ENCODE measurements around the gene CYP4F2.
"Not testable (repeated sequence)": the region's sequence is repeated elsewhere in the genome, so short reads cannot be mapped to it uniquely, and the experiment has no call there.

Gene CYP4F2

DNA sequence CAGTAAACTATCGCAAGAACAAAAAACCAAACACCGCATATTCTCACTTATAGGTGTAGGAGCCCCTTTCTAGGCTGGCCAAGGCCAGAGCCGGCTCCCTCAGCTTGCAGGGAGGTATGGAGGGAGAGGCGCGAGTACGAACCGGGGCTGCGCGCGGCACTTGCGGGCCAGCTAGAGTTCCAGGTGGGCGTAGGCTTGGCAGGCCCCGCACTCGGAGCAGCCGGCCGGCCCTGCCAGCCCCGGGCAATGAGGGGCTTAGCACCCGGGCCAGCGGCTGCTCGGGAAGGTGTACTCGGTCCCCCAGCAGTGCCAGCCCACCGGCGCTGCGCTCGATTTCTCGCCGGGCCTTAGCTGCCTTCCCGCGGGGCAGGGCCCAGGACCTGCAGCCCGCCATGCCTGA lies 1.7 kb upstream of the CYP4F2 start:
- not testable (repeated sequence) for DNase-seq

DNA sequence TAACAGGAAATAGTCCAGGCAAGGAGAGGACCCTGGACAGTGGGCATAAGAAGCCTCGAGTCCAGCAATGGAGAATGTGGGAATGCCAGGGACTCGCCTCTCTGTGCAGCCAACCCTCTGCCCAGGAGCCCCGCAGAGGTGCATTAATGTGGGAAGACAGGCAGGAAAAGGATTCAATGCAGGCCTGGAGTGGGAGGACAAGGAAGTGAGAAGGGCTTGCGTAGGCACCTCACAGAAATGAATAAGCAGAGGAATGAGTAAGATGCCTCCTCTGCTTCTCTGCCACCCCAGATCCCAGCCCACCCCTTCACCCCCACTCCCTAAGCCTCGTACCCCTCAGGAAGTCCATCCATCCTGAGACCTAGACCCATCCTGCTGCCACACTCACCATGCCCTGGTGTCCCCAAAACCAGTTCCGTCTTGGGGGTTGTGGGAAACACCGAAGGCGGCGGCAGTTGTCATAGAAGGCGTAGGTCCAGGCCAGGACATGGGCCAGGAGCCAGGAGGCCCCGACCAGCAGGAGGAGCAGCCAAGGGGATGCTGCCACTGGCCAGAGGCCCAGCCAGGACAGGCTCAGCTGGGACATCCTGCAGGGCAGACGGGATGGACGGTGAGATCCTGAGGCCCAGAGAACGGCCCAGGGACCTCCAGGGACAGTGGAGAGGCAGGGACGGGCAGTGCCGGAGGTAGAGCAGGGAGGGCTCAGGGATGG lies 692 bp downstream of the CYP4F2 start:
- DNase-seq: no peak

DNA sequence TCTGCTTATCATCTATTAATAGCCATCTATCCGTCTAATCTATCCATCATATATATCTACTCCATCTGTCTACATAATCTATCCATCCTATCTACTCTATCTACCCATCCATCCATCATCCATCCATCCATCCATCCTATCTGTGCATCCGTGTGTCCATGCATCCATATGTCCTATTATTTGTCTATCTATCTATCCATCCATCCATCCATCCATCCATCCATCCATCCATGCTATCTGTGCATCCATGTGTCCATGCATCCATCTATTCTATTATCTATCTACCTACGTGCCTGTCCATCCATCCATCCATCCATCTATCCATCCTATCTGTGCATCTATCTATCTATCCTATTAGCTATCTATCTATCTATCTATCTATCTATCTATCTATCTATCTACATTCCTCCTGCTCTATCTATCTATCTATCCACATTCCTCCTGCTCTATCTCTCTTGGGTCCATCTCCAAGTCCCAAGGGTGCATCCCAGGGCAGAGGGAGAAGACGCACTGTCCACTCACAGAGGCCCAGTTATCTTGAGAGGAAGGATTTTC lies 1.9 kb downstream of the CYP4F2 start:
- no peak for DNase-seq

DNA sequence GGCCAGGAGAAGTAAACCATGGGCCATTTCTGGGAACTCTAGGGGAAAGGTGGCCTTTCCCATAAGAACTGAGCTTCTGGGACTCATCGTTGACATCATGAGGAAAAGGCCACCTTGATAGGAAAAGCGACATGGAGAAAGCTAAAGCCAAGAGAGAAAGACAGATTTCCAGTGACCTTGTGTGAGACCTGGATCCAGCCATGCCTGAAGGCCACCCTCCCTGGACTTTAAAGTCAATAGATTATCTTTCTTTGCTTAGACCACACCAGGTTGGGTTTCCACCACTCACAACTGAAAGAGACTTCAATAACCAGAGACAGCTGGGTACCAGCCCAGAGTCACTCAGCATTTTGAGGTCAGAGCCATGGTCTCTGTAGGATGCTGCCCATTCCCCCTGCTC lies 3.5 kb downstream of the CYP4F2 start:
- no peak for DNase-seq

DNA sequence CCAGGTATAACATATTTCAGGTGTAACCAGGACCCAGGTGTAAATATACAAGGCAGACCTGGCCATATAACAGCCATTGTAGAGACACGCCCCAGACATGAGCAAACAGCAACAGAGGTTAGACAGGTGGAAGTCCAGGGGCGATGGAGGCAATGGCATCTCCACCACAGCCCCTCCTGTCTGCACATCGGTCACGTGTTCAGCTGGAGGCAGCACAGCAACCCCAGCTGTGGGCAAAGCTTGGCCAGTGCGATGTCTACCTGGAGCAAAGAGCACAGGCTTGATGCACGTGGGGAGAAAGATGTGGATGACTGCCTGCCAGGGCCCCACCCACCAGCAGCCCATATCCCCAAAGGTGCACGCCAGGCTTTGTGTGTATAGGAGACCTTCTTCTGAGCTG lies 4.4 kb downstream of the CYP4F2 start:
- DNase-seq: no peak

DNA sequence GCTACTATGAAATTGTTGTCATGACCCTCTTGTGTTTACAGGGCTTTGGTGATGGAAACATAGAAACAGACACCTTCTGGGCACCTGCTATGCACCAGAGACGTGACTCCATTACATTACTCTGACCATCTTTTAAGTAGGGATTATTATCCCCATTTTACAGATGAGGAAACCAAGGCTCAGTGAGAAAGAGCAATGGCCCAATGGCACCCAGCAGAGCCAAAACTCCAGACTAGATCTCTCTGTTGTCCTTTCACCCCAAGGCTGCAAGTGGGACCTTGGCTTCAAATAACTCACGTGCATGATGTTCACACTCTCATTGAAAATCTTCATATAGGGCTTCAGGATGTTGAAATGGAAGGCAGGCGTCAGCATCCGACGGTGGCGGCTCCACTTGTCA lies 5.9 kb downstream of the CYP4F2 start:
- DNase-seq: no peak

DNA sequence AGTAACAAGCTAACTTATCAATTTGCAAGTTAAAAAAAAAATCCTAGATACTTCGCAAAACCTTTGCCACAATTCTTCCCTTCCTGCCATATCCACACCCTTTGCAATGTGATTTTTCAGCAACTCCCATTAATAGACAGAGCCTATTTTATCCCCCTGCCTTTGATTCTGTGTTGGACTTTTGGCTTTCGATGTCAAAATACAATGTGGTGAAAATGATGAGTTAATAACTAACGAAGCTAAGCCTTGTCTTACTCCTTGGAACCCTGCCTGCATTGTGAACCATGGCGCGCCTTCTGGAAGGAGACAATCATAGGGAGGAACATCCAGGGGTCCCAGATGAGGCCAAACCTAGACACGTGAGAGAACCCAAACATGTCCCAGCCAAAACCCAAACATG lies 6.4 kb downstream of the CYP4F2 start:
- DNase-seq: no peak

DNA sequence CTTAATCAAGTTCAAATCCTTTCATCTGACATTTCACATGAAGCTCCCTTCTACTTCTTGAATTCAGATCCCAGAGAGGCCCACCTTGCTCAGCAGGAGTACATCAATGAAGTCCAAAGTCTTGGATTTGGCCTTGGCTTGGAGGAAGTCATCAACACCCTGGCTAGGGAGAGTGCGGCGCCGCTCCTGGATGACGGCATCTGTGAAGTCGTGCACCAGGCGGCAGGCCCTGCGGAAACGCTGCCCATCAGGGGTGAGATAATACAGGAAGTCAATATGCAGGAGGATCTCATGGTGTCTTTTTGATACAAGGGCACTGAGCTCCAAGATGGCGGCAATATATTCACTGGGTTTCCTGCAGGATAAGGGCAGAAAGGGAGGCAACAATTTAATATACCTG lies 8.5 kb downstream of the CYP4F2 start:
- DNase-seq: not testable (repeated sequence)

DNA sequence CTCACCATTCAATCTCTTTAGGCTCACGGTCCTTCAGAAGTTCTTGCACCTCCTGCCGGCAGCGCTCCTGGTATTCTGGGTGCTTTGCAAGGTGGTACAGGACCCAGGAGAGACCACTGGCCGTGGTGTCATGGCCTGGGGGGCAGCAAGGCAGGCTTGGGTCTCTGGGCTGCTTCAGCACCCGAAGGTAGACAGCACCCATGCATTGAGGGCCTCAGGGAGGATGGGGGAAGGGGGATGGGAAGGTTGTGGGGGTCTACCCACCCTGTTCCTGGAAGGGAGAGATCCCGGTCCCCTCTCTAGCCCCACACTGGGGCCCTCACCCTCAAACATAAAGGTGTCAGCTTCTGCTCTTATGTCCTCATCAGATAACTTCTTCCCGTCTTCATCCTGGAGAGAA lies 12.0 kb downstream of the CYP4F2 start:
- DNase-seq: no peak

DNA sequence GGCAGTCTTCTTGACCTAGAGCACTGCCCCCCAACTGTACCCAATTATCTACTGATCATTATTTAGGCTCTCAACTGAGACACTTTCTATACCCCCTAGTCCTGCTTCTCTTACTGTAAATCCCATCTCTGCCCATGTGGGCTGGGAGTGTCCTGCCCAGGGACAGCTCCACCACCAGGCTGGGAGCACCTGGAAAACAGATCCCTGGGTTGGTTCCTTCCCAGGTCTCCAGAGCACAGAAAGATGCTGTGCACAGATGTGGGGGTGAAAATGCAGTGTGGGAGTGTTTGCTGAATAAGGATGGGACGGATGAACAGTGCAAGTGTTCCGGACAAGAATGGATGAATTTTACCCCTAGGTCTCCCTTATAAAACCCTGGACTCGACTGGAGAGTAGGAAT lies 12.7 kb downstream of the CYP4F2 start:
- no peak for DNase-seq

DNA sequence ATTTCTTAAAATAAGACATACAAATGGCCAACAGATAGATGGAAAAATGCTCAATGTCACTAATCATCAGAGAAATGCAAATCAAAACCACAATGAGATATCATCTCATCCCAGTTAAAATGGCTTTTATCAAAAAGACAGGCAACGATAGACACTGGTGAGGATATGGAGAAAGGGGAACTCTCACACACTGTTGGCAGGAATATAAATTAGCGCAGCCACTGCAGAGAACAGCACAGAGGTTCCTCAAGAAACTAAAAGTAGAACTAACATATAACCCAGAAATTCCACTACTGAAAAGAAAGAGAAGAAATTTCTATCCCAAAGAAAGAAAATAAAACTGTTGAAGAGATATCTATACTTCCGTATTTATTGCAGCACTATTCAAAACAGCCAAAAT lies 14.5 kb downstream of the CYP4F2 start:
- not testable (repeated sequence) for DNase-seq

DNA sequence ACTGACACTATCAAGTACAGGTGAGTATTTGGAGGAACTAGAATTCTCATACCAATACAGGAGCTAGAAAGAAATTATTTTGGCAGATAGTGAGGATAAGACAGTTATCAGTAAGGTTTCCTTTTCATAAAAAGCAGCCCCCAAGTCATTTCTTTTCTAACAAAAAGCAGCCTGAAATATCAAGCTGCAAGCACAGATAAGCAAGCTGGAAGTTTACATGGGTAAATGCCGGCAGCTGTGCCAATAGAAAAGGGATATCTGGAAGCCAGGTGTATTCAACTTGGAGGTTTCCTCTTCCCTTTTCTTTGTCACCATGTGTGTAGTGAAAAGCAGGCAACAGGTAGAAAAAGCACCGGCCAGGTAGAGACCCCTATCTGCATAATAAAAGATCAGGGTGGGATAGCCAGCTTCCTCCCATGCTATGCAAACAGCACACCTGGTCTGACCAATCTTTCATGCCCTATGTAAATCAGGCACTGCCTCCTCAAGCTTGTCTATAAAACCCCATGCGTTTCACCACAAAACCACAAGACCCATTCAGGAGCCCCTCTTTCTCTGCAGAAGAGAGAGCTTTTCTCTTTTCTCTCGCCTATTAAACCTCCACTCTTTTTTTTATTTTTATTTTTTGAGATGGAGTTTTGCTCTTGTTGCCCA lies 22.9 kb downstream of the CYP4F2 start:
- DNase-seq: no peak

DNA sequence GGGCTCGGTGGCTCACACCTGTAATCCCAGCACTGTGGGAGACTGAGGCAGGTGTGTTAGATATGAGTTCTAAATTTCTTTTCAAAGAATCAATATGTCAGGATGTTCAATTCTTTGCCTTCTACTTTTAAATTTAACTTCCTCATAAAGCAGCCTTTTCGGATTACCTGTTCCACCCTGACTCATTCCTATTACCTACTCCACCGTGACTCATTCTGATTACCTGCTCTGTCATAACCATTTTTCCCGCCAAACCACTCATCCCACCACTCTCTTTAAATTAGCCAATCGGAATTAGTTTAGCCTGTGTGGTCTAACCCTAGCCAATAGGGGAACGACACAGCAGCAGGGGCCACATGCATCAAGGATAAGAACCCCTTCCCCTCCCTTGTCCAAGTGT lies 24.1 kb downstream of the CYP4F2 start:
- DNase-seq: not testable (repeated sequence)

DNA sequence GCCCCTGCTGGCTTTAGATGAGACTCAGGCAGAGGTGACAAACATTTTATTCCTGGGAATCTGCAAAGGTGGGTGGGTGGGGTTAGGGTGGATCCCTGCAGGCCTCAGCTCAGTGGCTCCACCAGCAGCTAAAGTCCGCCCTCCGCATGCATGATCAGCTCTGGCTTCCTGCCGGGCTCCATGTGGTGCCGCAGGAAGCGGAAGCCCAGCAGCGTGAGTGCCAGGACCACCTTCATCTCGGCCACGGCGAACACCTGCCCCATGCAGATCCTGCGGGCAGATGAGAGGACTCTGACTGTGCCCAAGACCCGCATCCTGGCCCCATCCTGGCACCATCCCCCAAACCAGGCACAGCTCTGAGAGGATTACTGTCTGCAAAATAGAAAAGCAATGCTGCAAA lies 26.3 kb downstream of the CYP4F2 start:
- no peak for DNase-seq

DNA sequence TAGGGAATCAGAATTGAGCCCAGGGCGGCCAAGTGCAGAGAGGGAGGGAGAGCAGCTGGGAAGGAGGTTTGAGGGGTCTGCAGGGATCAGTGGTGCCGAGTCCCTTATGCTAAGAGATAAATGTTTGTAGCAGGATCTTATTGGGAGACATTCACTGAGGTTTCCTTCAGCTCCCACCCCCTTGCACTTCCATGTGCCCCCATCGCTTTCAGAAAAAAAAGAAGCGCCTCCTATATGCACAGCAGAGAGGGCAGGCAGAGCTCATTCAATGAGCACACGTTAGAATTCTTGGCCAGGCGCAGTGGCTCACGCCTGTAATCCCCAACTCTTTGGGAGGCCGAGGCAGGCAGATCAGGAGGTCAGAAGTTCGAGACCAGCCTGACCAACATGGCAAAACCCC lies 28.0 kb downstream of the CYP4F2 start:
- no peak for DNase-seq

DNA sequence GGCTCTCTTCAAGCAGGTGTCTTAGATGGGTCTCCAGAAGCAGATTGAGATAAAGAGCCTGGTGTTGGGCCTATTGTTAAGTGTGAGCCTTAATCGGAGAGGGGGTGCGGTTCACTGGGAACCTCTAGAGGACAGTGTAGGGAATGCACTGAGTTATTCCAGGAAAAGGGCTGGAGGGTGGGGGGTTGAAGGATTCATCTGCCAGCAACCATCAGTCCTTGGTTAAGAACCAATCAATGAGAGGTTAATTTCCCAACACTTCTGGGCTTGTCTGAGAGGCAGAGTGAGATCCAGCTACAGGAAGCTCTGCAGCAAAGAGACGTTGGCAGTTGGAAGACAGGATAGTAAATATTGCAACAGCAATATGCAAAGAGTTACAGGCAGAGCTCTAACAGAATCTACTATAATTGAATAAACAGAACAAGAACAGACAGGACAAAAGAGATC lies 28.7 kb downstream of the CYP4F2 start:
- peak; percentile 26 for DNase-seq

DNA sequence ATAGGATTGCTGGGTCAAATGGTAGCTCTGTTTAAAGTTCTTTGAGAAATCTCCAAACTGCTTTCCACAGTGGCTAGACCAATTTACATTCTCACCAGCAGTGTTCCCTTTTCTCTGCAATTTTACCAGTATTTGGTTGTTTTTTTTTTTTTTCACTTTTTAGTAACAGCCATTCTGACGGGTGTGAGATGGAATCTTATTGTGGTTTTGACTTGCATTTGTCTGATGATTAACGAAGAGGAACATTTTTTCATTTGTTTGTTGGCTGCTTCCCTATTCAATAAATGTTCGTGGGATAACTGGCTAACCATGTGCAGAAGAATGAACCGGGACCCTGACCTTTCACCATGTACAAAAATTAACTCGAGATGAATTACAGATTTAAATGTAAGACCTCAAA lies 31.2 kb downstream of the CYP4F2 start:
- DNase-seq: no peak

DNA sequence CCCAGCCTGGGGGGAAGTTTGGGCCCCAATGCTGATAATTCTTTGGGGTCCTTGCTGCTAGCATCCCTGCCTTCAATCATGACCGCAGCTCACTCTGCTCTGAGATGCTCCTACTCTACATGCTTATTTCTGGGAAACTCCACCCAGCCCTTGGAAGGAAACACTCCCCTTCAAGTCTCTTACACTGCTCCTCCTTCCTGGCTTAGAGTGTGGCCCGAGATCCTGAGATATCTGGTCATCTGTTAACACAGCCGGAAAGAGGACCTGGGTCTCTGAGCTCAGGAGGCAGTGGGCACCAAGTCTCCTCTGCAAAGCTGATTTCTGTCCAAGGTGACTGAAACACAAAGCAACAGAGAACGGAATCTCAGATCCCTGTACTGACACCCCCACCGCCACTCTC lies 33.0 kb downstream of the CYP4F2 start:
- DNase-seq: no peak

DNA sequence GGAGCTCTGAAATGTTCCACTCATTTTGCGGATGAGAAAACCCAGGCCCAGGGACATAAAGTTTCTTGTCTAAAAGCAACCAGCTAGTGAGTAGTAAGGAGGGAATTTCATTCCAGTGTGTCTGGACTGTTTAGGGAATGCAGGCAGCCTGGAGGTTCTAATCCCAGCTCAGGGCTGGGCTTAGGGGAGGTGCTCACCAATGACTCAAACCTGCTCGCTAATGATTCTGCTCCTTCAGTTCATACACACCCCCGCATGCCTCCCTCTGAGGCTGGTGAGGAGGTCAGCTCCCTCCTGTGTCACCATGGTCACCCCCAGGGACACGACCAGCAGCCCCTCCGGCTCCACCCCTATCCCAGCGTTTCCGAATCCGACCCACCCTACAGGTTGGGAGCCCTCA lies 34.6 kb downstream of the CYP4F2 start:
- no peak for DNase-seq

DNA sequence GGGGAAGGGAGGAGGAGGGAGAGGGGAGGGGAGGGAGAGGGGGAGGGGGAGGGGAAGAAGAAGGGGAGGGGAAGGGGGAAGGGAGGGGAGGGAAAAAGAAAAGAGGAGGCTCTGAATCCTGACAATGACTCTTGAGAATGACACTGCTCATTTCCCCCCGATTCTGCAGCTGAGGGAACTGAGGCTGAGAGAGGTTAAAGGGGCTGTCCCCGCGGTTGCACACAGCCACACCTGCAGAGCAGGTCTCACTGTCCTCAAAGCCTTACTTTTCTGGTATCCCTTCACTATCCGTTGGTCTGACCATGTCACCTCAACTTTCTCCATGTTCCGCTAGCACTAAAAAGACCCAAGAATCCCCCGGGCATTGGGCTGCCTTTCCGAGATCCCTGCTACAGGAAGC lies 35.4 kb downstream of the CYP4F2 start:
- DNase-seq: no peak

DNA sequence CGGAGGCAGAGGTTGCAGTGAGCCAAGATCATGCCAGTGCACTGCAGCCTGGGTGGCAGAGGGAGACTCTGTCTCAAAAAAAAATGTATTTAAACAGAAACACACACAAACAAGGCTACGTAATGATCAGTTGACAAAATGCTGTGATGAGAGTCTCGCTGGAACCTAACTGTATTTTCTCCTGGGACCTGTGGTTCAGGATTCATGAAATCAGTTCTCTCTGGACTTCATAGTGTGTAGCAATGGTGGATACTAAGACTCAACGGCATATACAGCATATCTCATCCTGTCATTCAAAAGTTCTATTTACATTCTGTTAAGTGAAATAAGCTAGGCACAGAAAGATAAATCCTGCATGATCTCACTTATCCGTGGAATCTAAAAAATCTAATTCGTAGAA lies 37.4 kb downstream of the CYP4F2 start:
- DNase-seq: no peak

DNA sequence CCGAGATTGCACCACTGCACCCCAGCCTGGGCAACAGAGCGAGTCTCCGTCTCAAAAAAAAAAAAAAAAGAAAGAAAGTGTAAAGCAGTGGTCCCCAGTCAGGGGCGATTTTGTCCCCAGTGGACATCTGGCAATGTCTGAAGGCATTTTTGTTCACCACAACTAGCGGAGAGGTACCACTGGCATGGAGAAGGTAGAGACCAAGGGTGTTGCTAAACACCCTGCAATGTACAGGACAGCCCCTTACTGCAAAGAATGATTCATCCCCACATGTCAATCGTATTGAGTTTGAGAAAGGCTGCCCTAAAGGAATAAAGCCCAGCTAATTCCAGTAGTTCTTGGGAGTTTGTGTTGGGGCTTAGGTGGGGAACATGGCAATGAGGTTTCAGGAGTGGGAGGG lies 38.7 kb downstream of the CYP4F2 start:
- DNase-seq: no peak

DNA sequence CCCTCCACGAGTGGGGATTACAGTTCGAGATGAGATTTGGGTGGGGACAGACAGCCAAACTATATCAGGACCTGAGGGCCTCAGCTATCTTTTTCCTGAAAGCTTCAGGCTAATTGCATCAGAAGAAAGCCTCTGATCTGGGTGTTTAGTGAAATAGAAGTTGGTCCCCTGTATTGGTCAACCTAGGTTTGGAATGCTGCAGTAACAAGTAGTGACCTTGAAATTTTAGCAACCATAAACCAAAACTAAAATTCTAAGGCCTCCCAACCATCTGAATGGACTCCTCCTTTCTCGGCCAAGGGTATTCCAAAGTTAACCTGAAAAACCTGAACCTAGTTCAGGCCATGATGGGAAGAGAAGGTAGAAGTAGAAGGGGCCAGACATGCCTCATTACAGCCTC lies 47.5 kb downstream of the CYP4F2 start:
- DNase-seq: no peak

DNA sequence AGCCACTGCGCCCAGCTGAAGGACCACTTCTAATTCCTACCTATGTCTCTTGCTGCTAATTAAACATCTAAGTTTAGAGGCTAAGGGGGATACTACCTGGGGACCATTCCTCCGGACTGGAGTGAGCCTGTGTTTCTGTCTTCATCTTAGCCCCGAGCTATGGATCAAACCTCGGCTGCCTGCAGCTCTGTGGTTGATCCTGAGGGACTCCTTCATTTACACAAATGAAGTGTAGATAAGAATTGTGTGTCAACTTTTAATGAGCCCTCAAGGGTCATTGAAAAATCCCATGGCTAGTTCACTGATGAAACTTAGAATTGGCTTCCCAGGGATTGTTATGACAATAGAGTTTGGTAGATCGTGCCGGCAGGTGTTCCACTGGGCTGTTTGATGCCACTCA lies 51.0 kb downstream of the CYP4F2 start:
- DNase-seq: no peak

DNA sequence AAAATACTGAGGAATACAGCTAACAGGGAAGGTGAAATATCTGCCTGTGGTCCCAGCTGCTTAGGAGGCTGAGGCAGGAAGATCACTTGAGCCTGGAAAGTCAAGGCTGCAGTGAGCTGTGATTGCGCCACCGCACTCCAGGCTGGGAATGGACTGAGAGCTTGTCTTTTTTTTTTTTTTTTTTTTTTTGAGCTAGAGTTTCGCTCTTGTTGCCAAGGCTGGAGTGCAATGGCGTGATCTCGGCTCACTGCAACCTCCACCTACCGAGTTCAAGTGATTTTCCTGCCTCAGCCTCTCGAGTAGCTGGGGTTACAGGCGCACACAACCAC lies 54.0 kb downstream of the CYP4F2 start:
- not testable (repeated sequence) for DNase-seq

All from KG1 (cell line).